Fibroblast of lung (primary cell): ENCODE measurements around the gene ADAP1. TPM values are rescaled to one million over a fixed set of nuclear protein-coding genes. Genes with fewer than 3 reads are reported as not detected.
A peak's percentile ranks its signal among the peaks of the same experiment; 100 is the strongest.
"Not testable (repeated sequence)": the region's sequence is repeated elsewhere in the genome, so short reads cannot be mapped to it uniquely, and the experiment has no call there.

Source experiments
- DNase-seq, 2 donors: peaks; one replicate each; pipeline versions ENCODE4 v3.0.0 to v3.0.0-alpha.2; 2010; ENCODE audit warnings: low read depth in 2 of 2
- H2AFZ ChIP-seq: 2 replicates; pipeline ENCODE4 v1.5.1; 2012; ENCODE audit warnings: low read length, control low read depth, inconsistent platforms
- H3K27ac ChIP-seq: 2 replicates; pipeline ENCODE4 v1.5.1; 2011; ENCODE audit warnings: low read length, control low read depth; ENCODE audit not compliant: insufficient read depth
- H3K27me3 ChIP-seq: 2 replicates; pipeline ENCODE4 v1.5.1; 2011; ENCODE audit warnings: mild to moderate bottlenecking, low read length; ENCODE audit not compliant: control insufficient read depth, insufficient read depth
- H3K36me3 ChIP-seq: 2 replicates; pipeline ENCODE4 v1.5.1; 2011; ENCODE audit warnings: low read length; ENCODE audit not compliant: control insufficient read depth, insufficient read depth
- H3K4me1 ChIP-seq: 2 replicates; pipeline ENCODE4 v1.5.1; 2011; ENCODE audit warnings: low read length; ENCODE audit not compliant: control insufficient read depth, insufficient read depth; ENCODE audit errors: extremely low read depth
- H3K4me2 ChIP-seq: 2 replicates; pipeline ENCODE4 v1.5.1; 2011; ENCODE audit warnings: low read length, control low read depth; ENCODE audit not compliant: insufficient read depth; ENCODE audit errors: extremely low read depth
- H3K4me3 ChIP-seq, 4 experiments: fragments of 200-600 bp in 1 of 4; sonication (generic) in 1 of 4; replicated peaks in 1 of 4; 2 replicates each; pipeline ENCODE4 v1.5.1; 2011 to 2016; ENCODE audit warnings: low read length in 4 of 4, low read depth in 3 of 4, mild to moderate bottlenecking in 3 of 4, control low read depth in 2 of 4, inconsistent platforms in 1 of 4, mixed read lengths in 1 of 4; ENCODE audit not compliant: insufficient read depth in 1 of 4; ENCODE audit errors: control extremely low read depth in 1 of 4
- H3K79me2 ChIP-seq: 2 replicates; pipeline ENCODE4 v1.5.1; 2012; ENCODE audit warnings: mild to moderate bottlenecking, low read length, inconsistent platforms; ENCODE audit not compliant: control insufficient read depth, insufficient read depth
- H3K9ac ChIP-seq: 2 replicates; pipeline ENCODE4 v1.5.1; 2011; ENCODE audit warnings: mild to moderate bottlenecking, low read length, control low read depth; ENCODE audit not compliant: insufficient read depth
- H3K9me3 ChIP-seq: 2 replicates; pipeline ENCODE4 v1.5.1; 2012; ENCODE audit warnings: low read depth, low read length; ENCODE audit not compliant: control insufficient read depth, insufficient read depth
- H4K20me1 ChIP-seq: 2 replicates; pipeline ENCODE4 v1.5.1; 2011; ENCODE audit warnings: low read length; ENCODE audit not compliant: control insufficient read depth, insufficient read depth; ENCODE audit errors: extremely low read depth
- EZH2 ChIP-seq: IDR thresholded peaks from 2 replicates; pipeline ENCODE4 v1.5.1; 2012; ENCODE audit warnings: low read length, control low read depth, mild to moderate bottlenecking; ENCODE audit errors: missing control alignments
- polyA plus RNA-seq, 2 donors: library from polyadenylated mRNA; depleted of rRNA in 1 of 2; stranded (reverse) in 1 of 2; unstranded in 1 of 2; fragments of >200 nt; gene quantifications; 2 replicates each; pipeline ENCODE4 v1.2.1, GENCODE V29; 2011 to 2012; ENCODE audit warnings: missing spikeins in 1 of 2
- total RNA-seq: library from RNA; depleted of rRNA; stranded (reverse); fragments of >200 nt; gene quantifications from 2 replicates; pipeline ENCODE4 v1.2.1, GENCODE V29; 2014
- TF ChIP-seq, protein P1 (sequence below), 2 donors: IDR thresholded peaks in 1 of 2; conservative IDR thresholded peaks in 1 of 2; 1 replicate in 1 of 2; 2 replicates in 1 of 2; pipeline ENCODE4 v1.5.1; 2011 to 2012; ENCODE audit warnings: low read length in 2 of 2, control low read depth in 1 of 2, inconsistent platforms in 1 of 2, low read depth in 1 of 2, mild to moderate bottlenecking in 1 of 2

ADAP1 gene
- total and polyA plus RNA-seq, 2 donors (not counting 1 experiment from before 2014, with no cell fraction given): 1.1 to 2.3 TPM

DNA sequence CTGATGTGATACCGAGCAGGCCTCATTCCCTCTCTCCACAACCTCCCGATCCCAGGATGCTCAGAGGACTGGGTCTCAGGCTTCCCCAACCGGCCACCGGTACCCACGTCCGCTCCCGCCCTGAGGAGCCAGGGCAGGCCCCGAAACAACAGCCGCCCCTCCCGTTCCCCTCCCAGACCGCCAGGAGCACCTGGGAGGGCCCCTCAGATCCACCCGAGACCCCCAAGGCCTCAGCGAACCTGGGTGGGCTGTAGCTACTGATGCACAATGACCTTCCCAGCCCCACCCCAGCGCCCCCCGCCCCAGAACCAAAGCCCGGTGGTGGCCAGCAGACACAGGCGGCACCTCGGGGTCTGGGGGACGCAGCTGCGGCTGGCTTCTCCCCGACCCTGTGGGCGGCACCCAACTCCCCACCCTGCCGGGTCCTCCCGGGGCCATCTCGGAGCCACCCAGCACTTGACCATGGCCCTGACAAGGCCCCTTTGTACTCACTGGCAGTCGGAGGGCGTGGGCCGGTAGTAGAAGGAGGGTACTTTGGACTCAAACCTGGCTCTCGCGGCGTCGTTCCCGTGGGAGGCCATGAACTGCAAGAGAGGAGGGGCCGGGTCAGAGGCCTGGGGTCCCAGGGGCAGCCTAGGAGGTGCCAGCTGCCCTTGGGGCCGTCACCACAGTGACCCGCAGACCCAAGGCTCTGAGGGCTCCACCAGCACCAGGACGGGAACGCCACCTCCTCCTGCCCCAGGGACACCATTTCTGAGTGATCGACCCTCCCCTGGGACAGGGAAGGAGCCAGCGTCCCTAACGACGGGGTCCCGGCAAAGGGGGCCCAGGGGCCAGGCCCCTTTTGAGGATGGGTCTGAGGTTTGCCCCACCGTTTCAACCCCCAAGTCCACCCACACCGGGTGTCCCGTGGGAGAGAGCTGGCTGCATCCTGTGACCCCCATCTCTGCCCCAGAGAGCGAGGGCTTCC is 28.1 kb downstream of the ADAP1 start:
- no peaks in the 10 kb centered on the region for H3K9me3 ChIP-seq
- H3K4me1 ChIP-seq: peaks cover 2% of the 10 kb centered on the region
- no peak overlapping the region for H3K4me2 ChIP-seq
- no peak overlapping the region for H3K4me3 ChIP-seq
- H3K9ac ChIP-seq: no peak overlapping the region
- H3K27ac ChIP-seq: no peak overlapping the region
- no peaks in the 10 kb centered on the region for H3K36me3 ChIP-seq
- no peak overlapping the region for H2AFZ ChIP-seq
- no peaks in the 10 kb centered on the region for H4K20me1 ChIP-seq
- no peak for DNase-seq
- no peaks in the 10 kb centered on the region for H3K79me2 ChIP-seq
- no peak for TF ChIP-seq EZH2
- TF ChIP-seq, protein P1, sequence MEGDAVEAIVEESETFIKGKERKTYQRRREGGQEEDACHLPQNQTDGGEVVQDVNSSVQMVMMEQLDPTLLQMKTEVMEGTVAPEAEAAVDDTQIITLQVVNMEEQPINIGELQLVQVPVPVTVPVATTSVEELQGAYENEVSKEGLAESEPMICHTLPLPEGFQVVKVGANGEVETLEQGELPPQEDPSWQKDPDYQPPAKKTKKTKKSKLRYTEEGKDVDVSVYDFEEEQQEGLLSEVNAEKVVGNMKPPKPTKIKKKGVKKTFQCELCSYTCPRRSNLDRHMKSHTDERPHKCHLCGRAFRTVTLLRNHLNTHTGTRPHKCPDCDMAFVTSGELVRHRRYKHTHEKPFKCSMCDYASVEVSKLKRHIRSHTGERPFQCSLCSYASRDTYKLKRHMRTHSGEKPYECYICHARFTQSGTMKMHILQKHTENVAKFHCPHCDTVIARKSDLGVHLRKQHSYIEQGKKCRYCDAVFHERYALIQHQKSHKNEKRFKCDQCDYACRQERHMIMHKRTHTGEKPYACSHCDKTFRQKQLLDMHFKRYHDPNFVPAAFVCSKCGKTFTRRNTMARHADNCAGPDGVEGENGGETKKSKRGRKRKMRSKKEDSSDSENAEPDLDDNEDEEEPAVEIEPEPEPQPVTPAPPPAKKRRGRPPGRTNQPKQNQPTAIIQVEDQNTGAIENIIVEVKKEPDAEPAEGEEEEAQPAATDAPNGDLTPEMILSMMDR (conservative IDR thresholded peaks at IDR 0.05 in 1 of 2, IDR thresholded peaks at IDR 0.05 in 1 of 2; ENCODE audit: low read depth in 1 of 2, low read length in 2 of 2): no peak
- H3K27me3 ChIP-seq: no peaks in the 10 kb centered on the region

DNA sequence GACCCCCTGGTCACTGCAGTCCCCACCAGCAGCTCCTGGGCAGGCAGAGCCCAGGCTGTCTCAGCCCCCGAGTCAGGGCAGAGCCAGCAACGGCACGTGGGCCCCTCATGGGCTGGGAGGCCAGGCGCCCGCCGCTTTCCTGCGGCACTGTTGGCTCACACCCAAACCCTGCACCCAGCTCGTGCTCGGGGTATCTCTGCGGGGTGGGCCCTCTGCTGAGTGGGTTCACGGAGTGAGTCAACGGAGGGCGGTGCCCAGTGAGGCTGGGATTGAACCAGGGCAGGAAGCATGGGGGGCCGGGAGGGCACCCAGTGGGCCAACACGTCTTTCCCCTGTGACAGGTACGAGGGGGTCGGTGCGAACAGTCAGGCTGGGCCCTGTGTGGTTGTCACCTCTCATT is 28.9 kb downstream of the ADAP1 start:
- Histone ChIP-seq H3K4me2 (no peak overlapping the region), H3K4me1 (peaks cover 2% of the 10 kb centered on the region), H3K27me3 (no peaks in the 10 kb centered on the region), H3K9ac (no peak overlapping the region), H4K20me1 (no peaks in the 10 kb centered on the region), H2AFZ (no peak overlapping the region), H3K79me2 (no peaks in the 10 kb centered on the region), H3K9me3 (no peaks in the 10 kb centered on the region), H3K4me3 (no peak overlapping the region), H3K36me3 (no peaks in the 10 kb centered on the region), H3K27ac (no peak overlapping the region)
- TF ChIP-seq, protein P1 (conservative IDR thresholded peaks at IDR 0.05 in 1 of 2, IDR thresholded peaks at IDR 0.05 in 1 of 2; ENCODE audit: low read depth in 1 of 2, low read length in 2 of 2): no peak
- TF ChIP-seq EZH2: no peak
- DNase-seq: no peak

DNA sequence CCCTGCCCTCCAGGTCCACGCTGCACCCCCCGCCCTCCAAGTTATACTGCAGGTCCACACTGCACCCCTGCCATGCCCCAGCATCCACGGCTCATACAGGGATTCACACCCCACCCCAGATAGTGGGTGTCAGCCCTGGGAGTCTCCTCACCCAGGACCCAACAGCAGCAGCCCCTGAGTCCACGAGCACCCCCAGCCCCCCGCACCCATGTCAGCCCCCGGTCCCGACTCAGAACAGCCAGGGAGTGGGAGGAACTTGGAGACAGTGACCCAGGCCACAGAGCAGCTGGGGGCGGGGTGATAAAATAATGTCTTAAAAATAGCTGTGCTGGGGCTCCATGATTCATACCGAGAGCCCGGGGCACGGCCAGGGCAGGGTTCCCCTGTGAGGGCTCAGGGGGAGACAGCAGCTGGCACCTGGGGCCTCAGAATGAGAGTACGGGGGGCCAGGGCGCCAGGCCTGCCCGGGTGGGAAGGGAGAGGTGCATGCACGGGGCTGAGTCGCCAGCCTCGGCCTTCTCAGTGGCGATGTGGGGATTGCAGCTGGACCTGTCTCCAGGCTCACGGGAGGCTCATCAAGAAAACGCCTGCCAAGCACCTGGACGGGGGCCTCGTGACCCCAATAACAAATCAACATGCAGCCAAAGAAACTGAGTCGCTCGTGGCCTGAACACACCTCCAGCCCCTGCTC is 29.8 kb downstream of the ADAP1 start:
- Histone ChIP-seq H3K79me2 (no peaks in the 10 kb centered on the region), H3K9ac (no peak overlapping the region), H3K4me2 (no peak overlapping the region), H2AFZ (no peak overlapping the region), H3K9me3 (no peaks in the 10 kb centered on the region), H4K20me1 (no peaks in the 10 kb centered on the region), H3K27me3 (no peaks in the 10 kb centered on the region), H3K4me3 (no peak overlapping the region), H3K27ac (no peak overlapping the region), H3K4me1 (peaks cover 2% of the 10 kb centered on the region), H3K36me3 (no peaks in the 10 kb centered on the region)
- DNase-seq: peak in 1 of 2 donors; percentile 27
- no peak for TF ChIP-seq EZH2
- TF ChIP-seq, protein P1 (conservative IDR thresholded peaks at IDR 0.05 in 1 of 2, IDR thresholded peaks at IDR 0.05 in 1 of 2; ENCODE audit: low read depth in 1 of 2, low read length in 2 of 2): no peak

DNA sequence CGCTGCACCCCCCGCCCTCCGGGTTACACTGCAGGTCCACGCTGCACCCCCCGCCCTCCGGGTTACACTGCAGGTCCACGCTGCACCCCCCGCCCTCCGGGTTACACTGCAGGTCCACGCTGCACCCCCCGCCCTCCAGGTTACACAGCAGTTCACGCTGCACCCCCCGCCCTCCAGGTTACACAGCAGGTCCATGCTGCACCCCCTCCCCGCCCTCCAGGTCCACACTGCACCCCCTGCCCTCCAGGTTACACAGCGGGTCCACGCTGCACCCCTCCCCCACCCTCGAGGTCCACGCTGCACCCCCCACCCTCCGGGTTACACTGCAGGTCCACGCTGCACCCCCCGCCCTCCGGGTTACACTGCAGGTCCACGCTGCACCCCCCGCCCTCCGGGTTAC is 30.4 kb downstream of the ADAP1 start:
- H3K27ac ChIP-seq, H3K9ac ChIP-seq, H3K4me3 ChIP-seq, H2AFZ ChIP-seq, H3K27me3 ChIP-seq, H3K36me3 ChIP-seq, H3K4me2 ChIP-seq, H3K9me3 ChIP-seq, H4K20me1 ChIP-seq, H3K4me1 ChIP-seq, H3K79me2 ChIP-seq, DNase-seq: not testable (repeated sequence)
